PFSK-1 (cell line): ENCODE data around the gene ACBD4.

Experiments used
- FOXP2 ChIP-seq: optimal IDR thresholded peaks from 2 replicates; pipeline ENCODE3; 2011; ENCODE audit warnings: borderline replicate concordance, control low read depth, inconsistent platforms; ENCODE audit not compliant: insufficient read depth; ENCODE audit errors: extremely low read length, extremely low read depth
- POLR2AphosphoS5 ChIP-seq: IDR thresholded peaks from 2 replicates; pipeline ENCODE4 v1.6.1; 2012; ENCODE audit warnings: low read depth, mild to moderate bottlenecking, control low read depth, low read length, moderate library complexity
- REST ChIP-seq, 2 experiments: IDR thresholded peaks; 2 replicates each; pipeline versions ENCODE4 v1.6.1 to v1.8.0; 2011 to 2012; ENCODE audit warnings: low read depth in 2 of 2, low read length in 2 of 2, control low read depth in 1 of 2, inconsistent platforms in 1 of 2, mild to moderate bottlenecking in 1 of 2, moderate library complexity in 1 of 2; ENCODE audit not compliant: insufficient read depth in 1 of 2
- SIN3A ChIP-seq: IDR thresholded peaks from 2 replicates; pipeline ENCODE4 v1.6.1; 2012; ENCODE audit warnings: mild to moderate bottlenecking, low read length, moderate library complexity, borderline replicate concordance; ENCODE audit not compliant: insufficient read depth
- TAF1 ChIP-seq: IDR thresholded peaks from 2 replicates; pipeline ENCODE4 v1.6.1; 2012; ENCODE audit warnings: low read length, control low read depth, borderline replicate concordance; ENCODE audit not compliant: insufficient read depth

Gene ACBD4

GRCh38 chr17:45172541-45173286 lies 37.2 kb downstream of the ACBD4 start:
- TF ChIP-seq SIN3A (no peak), REST (IDR thresholded peaks at IDR 0.05; ENCODE audit: insufficient read depth in 1 of 2, low read depth in 2 of 2, low read length in 2 of 2) (no peak), TAF1 (no peak), FOXP2 (no peak), POLR2AphosphoS5 (no peak)

GRCh38 chr17:45175759-45176115 lies 40.2 kb downstream of the ACBD4 start:
- TF ChIP-seq SIN3A = no peak
- TF ChIP-seq TAF1 = no peak

GRCh38 chr17:45177563-45177962 lies 42.1 kb downstream of the ACBD4 start:
- no peak for TF ChIP-seq REST (IDR thresholded peaks at IDR 0.05; ENCODE audit: insufficient read depth in 1 of 2, low read depth in 2 of 2, low read length in 2 of 2)
- no peak for TF ChIP-seq SIN3A
- no peak for TF ChIP-seq FOXP2
- TF ChIP-seq POLR2AphosphoS5 = no peak
- no peak for TF ChIP-seq TAF1

GRCh38 chr17:45184144-45184543 lies 48.7 kb downstream of the ACBD4 start:
- TF ChIP-seq POLR2AphosphoS5 (no peak), TAF1 (no peak), SIN3A (no peak), FOXP2 (no peak), REST (IDR thresholded peaks at IDR 0.05; ENCODE audit: insufficient read depth in 1 of 2, low read depth in 2 of 2, low read length in 2 of 2) (no peak)

GRCh38 chr17:45186801-45187354 lies 51.4 kb downstream of the ACBD4 start:
- TF ChIP-seq REST (IDR thresholded peaks at IDR 0.05; ENCODE audit: insufficient read depth in 1 of 2, low read depth in 2 of 2, low read length in 2 of 2) = no peak
- no peak for TF ChIP-seq POLR2AphosphoS5
- no peak for TF ChIP-seq SIN3A
- TF ChIP-seq TAF1 = no peak
- TF ChIP-seq FOXP2 = no peak
